Endothelial cell (in vitro differentiated cells): ENCODE measurements around the gene METTL26. TPM values are rescaled to one million over a fixed set of nuclear protein-coding genes. Genes with fewer than 3 reads are reported as not detected.
A peak's percentile ranks its signal among the peaks of the same experiment; 100 is the strongest.

Experiments used
- DNase-seq: peaks from one replicate; pipeline ENCODE4 v3.0.0; 2021; ENCODE audit warnings: low spot score
- H3K27ac Mint-ChIP-seq: one replicate; pipeline ENCODE4 v1.8.0; 2021; ENCODE audit warnings: mixed read lengths, inconsistent platforms; ENCODE audit not compliant: unreplicated experiment
- H3K27me3 Mint-ChIP-seq: one replicate; pipeline ENCODE4 v1.8.0; 2021; ENCODE audit warnings: mild to moderate bottlenecking, moderate library complexity, mixed read lengths, inconsistent platforms; ENCODE audit not compliant: unreplicated experiment
- H3K36me3 Mint-ChIP-seq: one replicate; pipeline ENCODE4 v1.8.0; 2021; ENCODE audit warnings: mild to moderate bottlenecking, low read depth, mixed read lengths, inconsistent platforms; ENCODE audit not compliant: unreplicated experiment
- H3K4me1 Mint-ChIP-seq: one replicate; pipeline ENCODE4 v1.8.0; 2021; ENCODE audit warnings: mild to moderate bottlenecking, mixed read lengths, inconsistent platforms; ENCODE audit not compliant: unreplicated experiment
- H3K4me3 Mint-ChIP-seq: one replicate; pipeline ENCODE4 v1.8.0; 2021; ENCODE audit warnings: mild to moderate bottlenecking, mixed read lengths, inconsistent platforms; ENCODE audit not compliant: unreplicated experiment
- H3K9me3 Mint-ChIP-seq: one replicate; pipeline ENCODE4 v1.8.0; 2021; ENCODE audit warnings: mixed read lengths, inconsistent platforms; ENCODE audit not compliant: unreplicated experiment
- CTCF ChIP-seq: fragments of 200-600 bp; sonication (generic); IDR thresholded peaks from one replicate; pipeline ENCODE4 v1.5.0; 2021; ENCODE audit warnings: antibody characterized with exemption; ENCODE audit not compliant: unreplicated experiment
- total RNA-seq: library from RNA; stranded (reverse); fragmentation: NEBNext Ultra II Directional; extraction: Animal tissue kit (Norgen Biotek cat#: 25700); gene quantifications from one replicate; pipeline ENCODE4 v1.2.1, GENCODE V29; 2021; ENCODE audit not compliant: unreplicated experiment

METTL26 gene
- total RNA-seq, 1 donor from 2014 or later = 48.5 TPM

- Mint-ChIP-seq H3K27me3 (peaks cover 19% of the 10 kb centered on the region), H3K9me3 (no peaks in the 10 kb centered on the region), H3K27ac (peak overlapping the region; percentile 99), H3K36me3 (peaks cover 21% of the 10 kb centered on the region), H3K4me1 (peaks cover 16% of the 10 kb centered on the region), H3K4me3 (peak overlapping the region; percentile 96)
- DNase-seq = peak; percentile 98
- TF ChIP-seq CTCF = no peak
Measured at GRCh38 chr16:588889-589657, 47.0 kb downstream of the METTL26 start.

- peaks cover 19% of the 10 kb centered on the region for H3K36me3 Mint-ChIP-seq
- H3K4me1 Mint-ChIP-seq = peaks cover 16% of the 10 kb centered on the region
- peaks cover 19% of the 10 kb centered on the region for H3K27me3 Mint-ChIP-seq
- DNase-seq = peak; percentile 41
- H3K4me3 Mint-ChIP-seq = peak overlapping the region; percentile 96
- H3K27ac Mint-ChIP-seq = peak overlapping the region; percentile 91
- TF ChIP-seq CTCF = no peak
- no peaks in the 10 kb centered on the region for H3K9me3 Mint-ChIP-seq
Measured at GRCh38 chr16:588639-588888, 47.5 kb downstream of the METTL26 start.

- Mint-ChIP-seq H3K9me3 (no peaks in the 10 kb centered on the region), H3K27ac (no peak overlapping the region), H3K4me3 (peak overlapping the region; percentile 79), H3K4me1 (peaks cover 16% of the 10 kb centered on the region), H3K27me3 (peaks cover 14% of the 10 kb centered on the region), H3K36me3 (peaks cover 9% of the 10 kb centered on the region)
- DNase-seq = no peak
- no peak for TF ChIP-seq CTCF
Measured at GRCh38 chr16:586645-587590, 49.2 kb downstream of the METTL26 start.

GRCh38 chr16:586047-586644 is 50.0 kb downstream of the METTL26 start:
- no peak for TF ChIP-seq CTCF
- Mint-ChIP-seq H3K27me3 (peaks cover 14% of the 10 kb centered on the region), H3K4me3 (no peak overlapping the region), H3K9me3 (no peaks in the 10 kb centered on the region), H3K36me3 (peaks cover 7% of the 10 kb centered on the region), H3K4me1 (peaks cover 15% of the 10 kb centered on the region), H3K27ac (no peak overlapping the region)
- DNase-seq = no peak
